Cardiac fibroblast (primary cell): Measurements from ENCODE around the gene SEMG2.

ENCODE experiments used
- DNase-seq, 2 donors: peaks; one replicate each; pipeline versions ENCODE4 v3.0.0 to v3.0.0-alpha.2; 2010; ENCODE audit warnings: low read depth in 2 of 2
- H3K4me3 ChIP-seq, 2 donors: replicated peaks in 1 of 2; 1 replicate in 1 of 2; 2 replicates in 1 of 2; pipeline ENCODE4 v1.5.1; 2011; ENCODE audit warnings: low read depth in 2 of 2, low read length in 2 of 2, mild to moderate bottlenecking in 2 of 2, moderate library complexity in 1 of 2
- TF ChIP-seq, protein P1 (sequence below): IDR thresholded peaks from one replicate; pipeline ENCODE4 v1.5.1; 2011; ENCODE audit warnings: low read depth, mild to moderate bottlenecking, low read length, inconsistent platforms

Gene SEMG2

GRCh38 chr20:45226287-45226686 lies 5.1 kb downstream of the SEMG2 start:
- DNase-seq, result no peak
- TF ChIP-seq, protein P1, sequence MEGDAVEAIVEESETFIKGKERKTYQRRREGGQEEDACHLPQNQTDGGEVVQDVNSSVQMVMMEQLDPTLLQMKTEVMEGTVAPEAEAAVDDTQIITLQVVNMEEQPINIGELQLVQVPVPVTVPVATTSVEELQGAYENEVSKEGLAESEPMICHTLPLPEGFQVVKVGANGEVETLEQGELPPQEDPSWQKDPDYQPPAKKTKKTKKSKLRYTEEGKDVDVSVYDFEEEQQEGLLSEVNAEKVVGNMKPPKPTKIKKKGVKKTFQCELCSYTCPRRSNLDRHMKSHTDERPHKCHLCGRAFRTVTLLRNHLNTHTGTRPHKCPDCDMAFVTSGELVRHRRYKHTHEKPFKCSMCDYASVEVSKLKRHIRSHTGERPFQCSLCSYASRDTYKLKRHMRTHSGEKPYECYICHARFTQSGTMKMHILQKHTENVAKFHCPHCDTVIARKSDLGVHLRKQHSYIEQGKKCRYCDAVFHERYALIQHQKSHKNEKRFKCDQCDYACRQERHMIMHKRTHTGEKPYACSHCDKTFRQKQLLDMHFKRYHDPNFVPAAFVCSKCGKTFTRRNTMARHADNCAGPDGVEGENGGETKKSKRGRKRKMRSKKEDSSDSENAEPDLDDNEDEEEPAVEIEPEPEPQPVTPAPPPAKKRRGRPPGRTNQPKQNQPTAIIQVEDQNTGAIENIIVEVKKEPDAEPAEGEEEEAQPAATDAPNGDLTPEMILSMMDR, result no peak
- H3K4me3 ChIP-seq, result no peak overlapping the region

DNA sequence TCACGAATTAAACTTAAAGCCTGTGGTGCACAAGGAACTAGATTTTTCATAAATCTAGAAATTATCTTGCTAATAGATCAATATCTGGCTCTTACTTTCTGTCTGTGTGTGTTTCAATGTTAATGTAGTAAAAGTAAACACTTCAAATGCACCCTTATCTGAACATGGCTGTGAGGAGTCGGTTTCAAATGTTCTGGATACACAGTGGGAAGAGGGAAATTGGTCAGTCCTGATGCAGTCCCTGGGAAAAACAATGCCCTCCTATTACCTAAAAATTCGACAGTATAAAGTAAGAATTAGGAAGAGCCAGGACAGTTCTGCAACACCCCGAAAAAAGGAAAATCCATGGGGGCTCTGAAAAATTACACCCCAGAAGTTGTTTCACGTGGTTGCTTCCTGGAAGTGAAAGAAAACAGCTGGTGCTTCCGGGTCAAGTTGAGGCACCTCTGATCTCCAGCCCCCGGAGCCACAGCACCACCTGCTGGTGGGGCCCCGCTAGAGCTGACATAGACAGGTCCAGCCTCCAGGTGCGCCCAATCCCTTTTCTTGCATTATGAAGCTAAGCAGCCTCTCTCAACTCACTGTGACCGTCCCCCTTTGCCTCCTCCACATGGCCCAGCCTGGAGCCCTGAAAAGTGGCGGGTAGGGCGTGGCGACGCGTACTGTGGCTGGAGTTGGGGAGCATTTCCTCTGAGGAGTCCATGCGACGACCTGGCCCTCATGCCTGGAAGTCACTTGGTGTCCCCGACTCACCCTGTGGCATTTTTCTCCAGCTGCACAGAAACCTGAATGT lies 8.3 kb downstream of the SEMG2 start:
- peak; percentile 7 to 13 for DNase-seq

DNA sequence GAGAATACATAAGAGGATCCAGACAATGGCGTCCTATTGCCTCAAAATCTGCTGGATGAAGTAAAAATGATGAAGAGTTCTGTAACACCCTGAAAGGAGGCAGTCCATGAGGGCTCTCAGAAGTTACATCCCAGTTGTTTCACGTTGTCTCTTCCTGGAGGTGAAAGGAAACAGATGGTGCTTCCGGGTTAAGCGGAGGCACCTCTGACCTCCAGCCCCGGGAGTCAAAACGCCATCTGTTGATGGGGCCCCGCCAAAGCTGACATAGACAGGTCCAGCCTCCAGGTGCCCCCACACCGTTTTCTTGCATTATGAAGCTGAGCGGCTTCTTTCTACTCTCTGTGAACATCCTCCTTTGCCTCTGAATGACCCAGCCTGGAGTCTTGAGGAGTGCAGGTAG lies 9.5 kb downstream of the SEMG2 start:
- DNase-seq, result no peak
- H3K4me3 ChIP-seq, result no peak overlapping the region
- TF ChIP-seq, protein P1, result no peak

More for the DNA sequence above, 8.3 kb downstream of the SEMG2 start:
- H3K4me3 ChIP-seq, result no peak overlapping the region
- TF ChIP-seq, protein P1, result peak; percentile 61

DNA sequence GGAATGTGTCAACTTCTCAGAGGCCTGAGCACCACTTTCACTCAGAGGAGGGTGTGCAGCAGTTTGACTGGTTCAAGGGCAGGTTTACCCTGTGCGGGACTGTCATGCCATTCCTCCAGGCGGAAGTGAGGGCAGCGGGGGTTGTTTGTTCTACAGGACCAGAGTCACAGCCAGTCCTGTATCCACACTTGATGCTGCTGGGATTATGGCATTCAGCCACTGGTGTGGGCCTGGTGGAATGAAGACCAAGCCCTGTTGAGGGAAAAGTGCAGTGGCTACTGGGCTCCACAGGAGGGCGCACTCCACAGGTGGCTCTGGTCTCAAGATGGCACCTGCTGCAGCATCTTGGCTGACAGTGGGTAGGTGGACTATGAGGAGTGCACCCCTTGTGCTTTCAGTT lies 14.8 kb downstream of the SEMG2 start:
- TF ChIP-seq, protein P1, result peak; percentile 34
- no peak overlapping the region for H3K4me3 ChIP-seq
- DNase-seq, result no peak

GRCh38 chr20:45238139-45238538 lies 17.0 kb downstream of the SEMG2 start:
- no peak for DNase-seq
- no peak overlapping the region for H3K4me3 ChIP-seq
- TF ChIP-seq, protein P1, result no peak

- TF ChIP-seq, protein P1, result no peak
- no peak overlapping the region for H3K4me3 ChIP-seq
- no peak for DNase-seq
Measured at GRCh38 chr20:45246109-45246508, 24.9 kb downstream of the SEMG2 start.

GRCh38 chr20:45247865-45248264 lies 26.7 kb downstream of the SEMG2 start:
- DNase-seq, result no peak
- H3K4me3 ChIP-seq, result no peak overlapping the region
- TF ChIP-seq, protein P1, result no peak
